NCI-H2196 treated with DMSO at 0.1 percent for 48 hours (cell line): Measurements from ENCODE around the gene PRLH.

Experiments
- DNase-seq: peaks from one replicate; lab custom pipeline; 2025; ENCODE audit not compliant: unreplicated experiment; lab: John Stamatoyannopoulos, UW

PRLH gene

DNA sequence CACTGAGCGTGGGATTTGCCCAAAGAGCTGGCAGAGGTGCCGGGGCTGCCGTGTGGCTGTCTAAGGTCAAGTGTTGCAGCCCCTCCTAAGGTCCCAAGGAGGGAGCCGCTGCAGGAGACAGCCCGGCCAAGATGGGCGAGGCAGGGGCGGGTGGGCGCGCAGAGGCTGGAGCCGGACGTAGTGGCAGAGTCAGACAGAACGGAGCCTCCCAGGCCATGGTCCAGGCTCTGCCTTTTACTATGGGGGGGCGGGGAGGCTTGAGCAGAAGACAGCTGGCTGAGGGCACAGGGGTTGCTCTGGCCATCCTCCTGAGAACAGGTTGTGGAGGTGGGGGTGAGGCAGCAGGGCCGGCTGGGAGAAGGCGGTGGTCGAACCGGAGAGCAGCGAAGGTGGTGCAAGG is 27.5 kb upstream of the PRLH start:
- DNase-seq = no peak

DNA sequence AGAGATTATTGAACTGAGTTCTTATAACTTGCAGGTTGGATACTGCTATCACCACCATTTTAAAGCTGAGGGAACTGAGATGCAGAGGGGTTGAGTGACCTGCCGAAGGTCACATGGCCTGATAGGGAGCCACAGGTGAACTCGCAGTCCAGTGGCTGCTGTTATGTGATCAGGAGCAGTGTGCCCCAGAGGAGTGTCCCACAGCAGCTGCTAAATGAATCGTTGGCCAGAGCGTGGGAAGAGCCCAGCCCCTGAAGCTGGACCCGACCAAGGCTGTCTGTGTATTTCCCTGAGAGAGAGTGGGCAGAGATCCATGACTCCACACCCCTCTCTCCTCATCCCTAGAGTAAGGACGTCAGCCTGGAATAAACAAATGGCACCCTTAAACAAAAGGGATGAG is 26.7 kb upstream of the PRLH start:
- no peak for DNase-seq

DNA sequence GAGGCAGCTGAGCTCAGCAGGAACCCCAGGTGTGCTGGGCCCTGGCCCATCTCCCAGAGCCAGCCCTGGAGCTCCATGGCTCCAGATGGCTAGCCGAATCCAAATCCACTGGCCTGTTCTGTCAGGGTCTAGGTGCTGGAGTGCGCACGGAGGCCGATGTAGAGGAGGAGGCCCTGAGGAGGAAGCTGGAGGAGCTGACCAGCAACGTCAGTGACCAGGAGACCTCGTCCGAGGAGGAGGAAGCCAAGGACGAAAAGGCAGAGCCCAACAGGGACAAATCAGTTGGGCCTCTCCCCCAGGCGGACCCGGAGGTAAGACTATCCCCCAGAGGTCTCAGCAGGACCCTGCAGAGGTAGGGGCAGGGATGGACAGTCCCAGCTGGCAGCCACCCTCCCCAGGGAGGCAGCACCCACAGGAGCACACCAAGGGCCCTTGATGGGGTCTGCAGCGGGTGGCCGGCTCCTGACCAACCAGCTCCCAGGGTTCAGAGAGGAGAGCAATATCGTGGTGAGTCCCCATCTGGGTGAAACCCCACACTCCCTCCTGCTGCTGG is 26.1 kb upstream of the PRLH start:
- DNase-seq = no peak

DNA sequence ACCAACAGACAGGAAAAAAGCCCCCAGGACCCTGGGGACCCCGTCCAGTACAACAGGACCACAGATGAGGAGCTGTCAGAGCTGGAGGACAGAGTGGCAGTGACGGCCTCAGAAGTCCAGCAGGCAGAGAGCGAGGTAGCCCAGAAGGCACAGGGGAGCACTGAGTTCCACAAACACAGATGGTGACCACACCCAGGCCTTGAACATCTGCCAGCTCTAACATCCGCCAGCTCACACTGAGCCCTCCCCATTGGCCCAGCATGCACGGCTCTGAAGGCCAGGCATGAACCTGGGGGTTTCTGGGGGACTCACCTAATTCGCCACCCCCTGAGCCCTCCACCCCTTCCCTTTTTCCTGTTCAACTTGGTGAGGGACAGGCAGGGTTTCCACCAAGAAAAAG is 25.6 kb upstream of the PRLH start:
- peak; percentile 7 for DNase-seq

DNA sequence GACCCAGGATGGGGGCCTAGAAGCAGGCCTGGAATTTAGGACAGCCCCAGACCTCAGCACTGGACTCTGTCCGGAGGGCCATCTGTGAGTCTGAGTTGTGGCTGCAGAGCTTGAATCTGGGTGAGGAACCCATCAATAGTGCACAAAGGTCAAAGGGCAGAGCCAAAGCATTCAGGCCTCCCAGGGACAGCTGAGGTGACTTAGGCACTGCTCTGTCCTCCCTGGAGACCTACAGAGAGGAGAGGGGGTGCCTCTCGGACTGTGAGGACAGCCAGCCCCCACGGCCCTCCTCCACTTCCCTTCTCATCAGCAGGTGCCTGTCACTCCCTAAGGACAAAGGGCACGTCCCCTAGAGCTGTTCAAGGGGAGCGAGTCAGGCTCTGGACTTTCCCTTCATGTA is 25.1 kb upstream of the PRLH start:
- no peak for DNase-seq

DNA sequence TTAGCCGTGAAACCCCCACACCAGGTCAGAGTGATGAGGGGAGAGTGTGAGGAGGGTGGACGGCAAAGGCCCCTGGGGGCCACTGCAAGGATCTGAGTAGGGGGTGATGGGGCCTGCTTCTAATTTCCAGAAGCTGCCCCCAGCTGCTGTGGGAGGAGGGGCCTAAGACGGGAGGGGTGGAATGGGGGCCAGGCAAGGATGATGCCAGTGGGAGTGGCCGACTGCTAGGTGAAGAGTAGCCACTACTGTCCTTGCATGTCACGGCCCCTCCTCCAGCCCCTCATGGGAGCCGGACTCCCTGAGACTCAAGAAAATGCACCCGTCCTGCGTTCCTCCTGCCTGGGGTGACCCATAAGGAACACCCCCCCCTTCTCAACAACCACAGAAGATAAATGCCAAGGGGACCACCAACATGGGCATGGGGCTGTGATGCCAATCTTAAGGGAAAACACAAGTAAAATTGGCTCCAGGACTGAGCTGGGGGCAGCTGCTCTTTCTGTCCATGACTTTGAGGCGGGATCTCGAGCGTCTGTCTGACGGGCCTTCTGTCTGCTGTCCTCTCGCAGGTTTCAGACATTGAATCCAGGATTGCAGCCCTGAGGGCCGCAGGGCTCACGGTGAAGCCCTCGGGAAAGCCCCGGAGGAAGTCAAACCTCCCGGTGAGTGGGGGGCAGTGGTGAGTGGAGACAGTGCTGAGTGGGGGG is 24.2 kb upstream of the PRLH start:
- DNase-seq = no peak

DNA sequence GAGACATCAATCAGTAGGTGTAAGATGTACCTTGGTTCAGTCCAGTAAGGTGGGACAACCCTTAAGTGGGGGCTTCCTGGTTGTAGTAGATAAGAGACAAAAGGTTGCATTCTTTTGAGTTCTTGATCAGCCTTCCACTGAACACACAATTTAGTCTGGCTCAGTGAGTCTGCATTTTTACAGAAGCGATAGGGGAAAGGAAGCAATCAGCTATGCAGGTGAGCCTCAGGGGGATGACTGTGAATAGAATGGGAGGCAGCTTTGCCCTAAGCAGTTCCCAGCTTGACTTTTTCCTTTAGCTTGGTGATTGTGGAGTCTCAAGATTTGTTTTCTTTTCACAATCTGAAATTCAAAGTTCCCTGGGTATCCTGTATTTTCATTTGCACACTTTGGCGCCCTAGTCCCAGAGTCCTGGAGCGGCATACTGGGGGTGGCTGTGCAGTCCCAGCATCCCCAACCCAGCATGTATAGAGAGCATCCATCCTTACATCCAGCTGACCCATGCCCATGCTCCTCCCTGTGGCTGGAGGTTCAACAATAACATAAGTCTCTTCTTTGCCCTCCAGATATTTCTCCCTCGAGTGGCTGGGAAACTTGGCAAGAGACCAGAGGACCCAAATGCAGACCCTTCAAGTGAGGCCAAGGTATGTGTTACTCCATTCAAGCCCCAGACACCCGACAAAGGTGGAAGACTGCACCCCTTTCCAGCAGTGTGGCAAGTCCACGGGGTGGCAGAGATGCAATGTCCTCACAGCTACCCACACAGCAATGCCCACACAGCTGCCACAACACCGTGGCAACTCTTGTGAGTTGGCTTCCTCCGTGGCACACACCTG is 20.1 kb upstream of the PRLH start:
- no peak for DNase-seq

DNA sequence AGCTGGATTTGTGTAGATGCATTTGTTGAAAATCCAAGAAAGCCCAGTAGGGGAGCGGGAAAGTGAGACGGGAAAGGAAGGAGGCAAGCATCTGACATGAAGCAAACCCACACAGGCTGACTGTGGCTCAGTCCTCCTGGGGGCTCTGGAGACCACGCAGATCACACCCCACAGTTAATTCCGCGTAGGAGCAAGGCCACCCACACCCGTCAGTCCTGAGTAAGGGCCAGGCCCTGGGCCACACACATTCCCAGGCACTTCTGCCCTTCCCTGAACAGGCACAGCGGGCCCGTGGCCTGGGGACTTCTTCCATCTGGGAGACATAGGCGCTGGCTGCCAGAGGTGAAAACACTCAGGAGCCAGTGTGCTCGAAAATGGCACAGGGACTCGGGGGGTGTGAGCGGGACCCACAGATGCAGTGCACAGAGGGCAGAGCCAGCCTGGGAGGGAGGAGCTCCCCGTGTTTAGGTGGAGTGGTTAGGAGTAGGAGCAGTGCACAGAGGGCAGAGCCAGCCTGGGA is 19.4 kb upstream of the PRLH start:
- DNase-seq = no peak

DNA sequence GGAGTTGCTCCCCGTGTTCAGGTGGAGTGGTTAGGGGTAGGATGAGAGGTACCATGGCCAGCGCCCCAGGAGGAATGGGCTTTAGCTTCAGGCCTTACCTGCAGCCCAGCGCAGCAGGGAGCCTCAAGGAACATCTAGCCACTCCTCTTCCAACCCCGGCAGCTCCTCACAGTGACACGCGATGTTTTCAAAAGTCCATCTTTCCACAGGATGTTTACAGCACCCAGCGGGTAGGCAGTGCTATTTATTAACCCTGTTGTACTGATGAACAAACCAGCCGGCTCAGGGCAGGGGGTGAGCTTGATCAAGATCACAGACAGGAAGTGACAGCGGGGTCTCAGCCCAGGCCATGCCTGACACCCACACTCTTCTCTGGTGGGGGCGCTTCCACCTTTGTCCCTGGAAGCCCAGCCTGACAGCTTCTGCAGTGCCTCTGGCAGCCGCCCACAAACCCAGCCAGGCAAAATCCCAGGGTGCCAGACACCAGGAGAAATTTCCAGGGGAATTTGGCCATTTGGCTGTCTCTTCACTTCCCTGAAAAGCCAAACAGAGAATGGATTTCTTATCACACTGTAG is 18.4 kb upstream of the PRLH start:
- DNase-seq = no peak

DNA sequence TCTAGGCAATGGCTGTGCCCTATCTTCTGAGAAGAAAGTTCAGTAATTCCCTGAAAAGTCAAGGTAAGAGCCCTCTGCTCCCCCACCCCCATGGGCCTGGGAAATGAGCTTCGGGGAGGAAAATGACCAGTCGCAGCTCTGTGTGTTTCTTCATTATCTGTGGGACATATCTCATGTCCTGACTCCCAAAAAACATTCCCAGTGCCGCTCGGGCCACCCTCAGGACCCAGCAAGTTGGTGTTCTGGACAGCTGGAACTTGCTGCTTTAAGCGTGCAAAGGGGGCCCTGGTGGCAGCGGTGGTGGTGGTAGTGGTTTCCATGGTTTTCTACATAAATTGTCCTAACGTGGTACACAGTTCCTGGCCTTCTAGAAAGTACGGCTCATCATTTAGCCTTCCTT is 17.2 kb upstream of the PRLH start:
- DNase-seq = no peak

DNA sequence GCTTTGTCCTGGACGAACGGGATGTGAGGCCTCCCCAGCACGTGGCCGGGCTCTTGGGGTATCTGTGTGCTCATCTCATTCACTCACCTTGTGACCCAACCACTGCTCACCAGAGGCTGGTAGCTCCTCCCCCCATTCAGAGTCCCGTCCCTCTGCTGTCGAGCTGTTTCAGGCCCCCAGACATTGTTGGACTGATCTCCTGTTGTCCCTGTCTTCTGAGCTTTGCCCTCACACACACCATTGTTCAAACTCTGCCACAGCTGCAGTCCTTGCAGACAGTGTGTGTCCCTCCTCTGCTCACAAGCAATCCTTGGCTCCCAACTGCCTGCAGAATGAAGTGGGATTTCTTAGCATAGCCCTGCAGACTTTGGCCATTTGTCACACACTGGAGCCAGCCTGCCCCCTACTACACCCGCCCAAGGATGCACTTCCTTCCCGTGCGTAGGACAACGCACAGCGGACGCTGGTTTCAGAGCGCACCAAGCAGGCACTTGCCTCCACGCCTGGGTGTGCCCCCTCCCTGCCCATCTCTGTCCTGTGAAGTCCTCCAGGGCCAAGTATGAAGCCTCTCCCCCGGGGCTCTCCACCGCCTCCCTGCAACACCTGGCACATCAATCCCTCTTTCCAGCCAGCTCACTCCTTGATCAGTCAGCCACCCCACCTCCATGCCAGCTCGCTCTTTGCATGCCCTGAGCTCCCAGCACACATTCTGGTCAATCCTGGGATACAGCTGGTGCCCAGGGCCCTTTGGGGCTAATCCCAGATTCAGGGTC is 16.5 kb upstream of the PRLH start:
- DNase-seq = no peak

DNA sequence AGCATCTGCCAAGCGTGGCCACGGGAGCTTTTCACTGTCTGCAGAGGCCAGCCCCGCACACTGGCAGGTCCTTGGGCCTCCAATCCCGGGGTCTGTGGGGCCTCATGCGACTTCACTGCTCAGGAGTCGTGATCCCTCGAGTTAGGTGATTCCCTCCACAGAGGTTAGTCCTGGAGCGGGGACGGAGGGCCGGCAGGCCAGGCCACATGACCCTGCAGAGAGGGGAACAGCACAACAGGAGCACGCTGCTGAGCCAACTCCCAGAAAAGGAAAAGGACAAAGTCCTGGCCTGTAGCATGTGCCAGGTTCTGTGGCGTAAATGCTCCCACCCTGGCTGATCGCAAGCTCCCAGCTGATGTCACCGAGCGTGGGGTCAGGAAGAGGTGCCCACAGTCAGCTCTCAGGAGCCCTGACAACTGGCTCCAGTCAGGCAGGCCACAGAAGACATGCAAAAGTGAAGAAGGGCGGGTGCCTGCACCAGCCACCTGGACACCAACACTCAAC is 15.3 kb upstream of the PRLH start:
- no peak for DNase-seq

DNA sequence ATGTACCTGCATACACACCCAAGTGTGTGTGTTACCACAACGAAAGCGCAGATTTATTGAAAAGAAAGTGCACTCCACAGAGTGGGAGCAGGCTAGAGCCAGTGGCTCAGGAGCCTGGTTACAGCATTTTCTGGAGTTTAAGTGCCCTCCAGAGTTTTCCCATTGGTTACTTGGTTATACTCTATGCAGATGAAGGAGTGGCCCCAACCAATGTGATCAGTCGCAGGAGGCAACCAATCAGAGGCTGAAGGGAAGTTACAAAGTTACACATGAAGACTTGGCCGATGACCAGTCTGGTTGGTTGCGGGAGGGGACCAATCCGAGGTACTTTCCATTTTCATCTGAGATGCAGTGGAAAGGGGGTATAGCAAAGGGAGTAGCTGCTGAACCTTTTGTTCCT is 13.5 kb upstream of the PRLH start:
- DNase-seq = no peak

DNA sequence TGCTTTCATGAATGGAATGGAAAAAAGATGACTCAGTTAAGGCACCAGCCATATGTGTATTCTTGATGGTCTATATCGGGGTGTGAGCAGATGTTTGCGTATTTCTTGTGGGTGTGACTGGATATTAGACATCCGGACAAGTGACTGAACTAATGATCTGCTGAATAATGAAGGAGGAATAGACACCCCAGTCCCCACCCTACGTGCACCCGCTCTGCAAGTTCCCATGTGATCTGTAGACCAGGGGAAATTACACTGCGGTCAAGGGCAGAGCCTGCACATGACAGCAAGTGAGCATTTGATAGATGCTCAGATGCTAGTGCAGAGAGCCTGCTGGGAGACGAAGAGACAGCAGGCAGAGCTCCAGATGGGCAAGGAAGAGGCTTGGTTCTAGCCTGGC is 12.4 kb upstream of the PRLH start:
- DNase-seq = no peak

DNA sequence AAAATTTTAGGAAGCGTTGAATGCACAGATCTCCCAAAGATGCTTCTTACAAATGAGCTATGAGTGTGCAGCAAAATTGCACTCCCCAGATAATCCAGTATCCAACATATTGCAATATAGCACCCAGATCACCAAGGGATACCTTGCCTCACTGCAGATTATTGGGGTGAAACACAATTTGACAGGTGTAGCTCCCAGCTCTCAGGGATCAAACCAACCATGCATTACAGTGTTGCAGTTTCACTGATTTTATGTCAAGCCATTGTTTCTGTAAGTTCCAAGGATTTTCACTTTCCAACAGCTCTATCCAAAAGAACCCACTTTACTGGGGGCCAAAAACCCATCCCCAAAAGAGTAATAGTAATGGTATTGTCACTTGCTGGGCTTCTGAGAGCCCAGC is 10.8 kb upstream of the PRLH start:
- no peak for DNase-seq

DNA sequence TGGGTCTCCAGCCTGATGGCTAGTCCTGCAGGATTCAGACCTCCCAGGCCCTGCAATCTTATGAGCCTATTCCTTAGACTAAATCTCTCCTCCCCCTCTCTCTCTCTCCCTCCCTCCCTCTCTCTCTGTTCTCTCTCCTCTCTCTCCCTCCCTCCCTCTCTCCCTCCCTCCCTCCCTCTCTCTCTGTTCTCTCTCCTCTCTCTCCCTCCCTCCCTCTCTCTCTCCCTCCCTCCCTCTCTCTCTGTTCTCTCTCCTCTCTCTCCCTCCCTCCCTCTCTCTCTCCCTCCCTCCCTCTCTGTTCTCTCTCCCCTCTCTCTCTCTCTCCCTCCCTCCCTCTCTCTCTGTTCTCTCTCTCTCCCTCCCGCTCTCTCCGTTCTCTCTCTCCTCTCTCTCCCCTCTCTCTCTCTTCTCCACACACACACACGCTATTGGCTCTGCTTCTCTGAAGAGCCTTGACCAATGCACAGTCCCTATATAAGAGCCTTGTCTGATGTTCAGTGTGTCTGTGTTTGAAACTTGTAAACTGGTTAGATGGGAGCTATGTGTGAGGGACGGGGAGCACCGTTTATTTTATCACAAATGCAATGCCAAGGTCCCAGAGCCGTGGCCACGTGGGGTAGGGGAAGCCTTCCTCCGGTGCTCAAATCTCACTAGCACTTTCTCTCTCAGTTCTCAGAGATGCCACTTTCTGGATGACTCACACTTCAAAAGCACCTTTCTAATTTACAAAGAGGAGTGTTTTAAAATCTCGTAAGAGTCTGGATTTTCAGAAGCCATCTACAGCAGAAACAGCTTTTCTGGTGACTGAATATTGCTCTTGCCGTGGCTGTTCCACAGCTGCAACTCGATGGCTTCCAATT is 9.4 kb upstream of the PRLH start:
- DNase-seq = no peak

DNA sequence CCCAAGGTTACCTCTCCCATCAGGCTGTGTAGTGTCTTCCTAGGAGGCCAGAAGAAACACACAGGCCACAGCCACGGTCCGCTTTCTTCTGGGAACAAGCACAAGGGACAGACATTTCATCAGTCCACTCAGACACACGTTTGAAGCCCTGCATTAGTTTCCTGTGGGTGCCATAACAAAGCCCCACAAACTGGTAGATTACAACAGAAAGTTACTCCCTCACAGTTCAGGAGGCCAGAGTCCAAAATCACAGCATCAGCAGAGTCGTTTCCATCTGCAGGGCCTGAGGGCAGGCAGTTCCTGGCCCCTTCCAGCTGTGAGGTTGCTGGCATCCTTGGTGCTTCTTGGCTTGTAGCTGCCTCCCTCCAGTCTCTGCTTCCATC is 8.8 kb upstream of the PRLH start:
- DNase-seq = no peak

DNA sequence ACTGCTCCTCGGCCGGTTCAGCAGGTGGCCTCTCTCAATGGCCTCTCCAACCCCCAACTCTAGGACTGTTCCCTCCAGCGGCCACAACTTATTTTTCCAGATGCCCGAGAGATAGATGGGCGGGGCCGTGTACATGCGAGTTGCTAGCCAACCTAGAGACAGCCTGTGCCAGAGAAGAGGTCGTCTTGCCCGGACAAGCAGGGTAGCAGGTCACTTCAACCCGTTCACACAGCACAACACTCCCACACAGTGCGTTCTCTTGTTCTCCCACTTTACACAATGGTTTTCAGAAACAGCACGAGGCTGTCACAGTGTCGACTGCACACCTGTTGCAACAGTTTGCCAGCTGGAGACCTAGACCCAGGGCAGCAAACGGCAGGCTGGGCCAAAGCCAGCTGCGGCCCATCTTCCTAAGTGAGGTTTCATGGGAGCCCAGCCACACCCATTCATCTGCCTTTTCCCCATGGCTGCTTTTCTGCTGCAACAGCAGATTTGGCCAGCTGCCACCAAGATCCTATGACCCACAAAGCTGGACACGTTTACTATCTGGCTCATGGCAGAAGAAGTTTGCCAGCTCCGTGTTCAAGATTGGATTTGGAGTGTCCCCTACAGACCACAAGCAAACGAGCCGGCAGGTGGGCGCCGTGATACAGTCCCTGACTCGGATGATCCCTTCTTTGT is 7.3 kb upstream of the PRLH start:
- peak; percentile 82 for DNase-seq

DNA sequence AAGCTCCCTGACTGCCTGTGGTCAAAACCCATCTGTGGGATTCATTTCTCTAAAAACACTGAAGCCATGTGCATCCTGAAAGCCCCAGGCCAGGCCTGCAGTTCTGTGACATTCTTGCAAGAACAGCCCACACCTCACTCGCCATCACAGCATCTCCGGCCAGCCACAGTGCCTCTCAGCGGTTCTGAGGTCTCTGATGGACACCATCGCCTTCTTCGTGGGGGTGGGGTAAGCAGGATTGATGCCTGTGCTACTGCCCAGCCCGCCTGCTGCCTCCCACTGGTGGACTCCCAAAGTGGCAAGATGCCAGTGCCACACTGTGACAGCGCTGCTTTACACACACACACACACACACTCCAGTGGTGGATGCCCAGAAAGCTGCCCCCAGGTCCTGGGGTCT is 5.2 kb upstream of the PRLH start:
- no peak for DNase-seq
